ENCODE results near the gene P2RY6. TPM values are rescaled to one million over a fixed set of nuclear protein-coding genes. Genes with fewer than 3 reads are reported as not detected.

The P2RY6 gene
- total RNA-seq, 1 experiment from 2014 or later = not detected

GRCh38 chr11:73262851-73263495 is 9.2 kb upstream of the P2RY6 start:
- no peak overlapping the region for H4K8ac ChIP-seq (replicated peaks; ENCODE audit: insufficient read length, low read depth, low read length)
- H3K27ac ChIP-seq (ENCODE audit: insufficient read length, low read depth, low read length) = no peak overlapping the region
- H2BK5ac ChIP-seq (ENCODE audit: insufficient read length, low read length) = no peak overlapping the region
- no peak overlapping the region for H2AK5ac ChIP-seq (ENCODE audit: insufficient read length, low read length)
- WGBS (ENCODE audit: extremely low coverage, insufficient read length, low lambda C conversion rate) = no CpG with 5 or more reads among the region's 5 CpGs
- no peak overlapping the region for H3T11ph ChIP-seq (ENCODE audit: low read length)
- H3K23me2 ChIP-seq (ENCODE audit: insufficient read length, low read depth, low read length, poor library complexity, severe bottlenecking) = no peaks in the 10 kb centered on the region
- H3K23ac ChIP-seq (ENCODE audit: insufficient read length, low read depth, low read length) = no peak overlapping the region
- H2BK12ac ChIP-seq (ENCODE audit: insufficient read length, low read depth, low read length) = no peak overlapping the region
- no peak overlapping the region for H4K91ac ChIP-seq (ENCODE audit: insufficient read length, low read depth, low read length)
- H3K79me2 ChIP-seq (ENCODE audit: insufficient read depth, low read length) = no peaks in the 10 kb centered on the region
- no peak overlapping the region for H3K4ac ChIP-seq (ENCODE audit: low read depth, low read length)
- Mint-ChIP-seq H3K4me1 (peaks cover 0 to 13% of the 10 kb centered on the region in 2 experiments; a peak in 2 of 4 replicates), H3K36me3 (ENCODE audit: insufficient read depth in 1 of 3, low read depth in 3 of 3) (no peaks in the 10 kb centered on the region), H3K27me3 (ENCODE audit: low read depth) (peaks cover 34% of the 10 kb centered on the region), H3K9me3 (no peaks in the 10 kb centered on the region), H3K4me3 (no peak overlapping the region), H3K27ac (no peak overlapping the region)
- H3K9ac ChIP-seq (ENCODE audit: extremely low read depth, insufficient read length, low read length) = no peak overlapping the region
- H3K14ac ChIP-seq (ENCODE audit: insufficient read depth, low read length) = no peak overlapping the region
- H4K5ac ChIP-seq (ENCODE audit: insufficient read length, low read depth, low read length) = no peak overlapping the region
- H3K18ac ChIP-seq (ENCODE audit: insufficient read length, low read depth, low read length) = no peak overlapping the region
- no peak for TF ChIP-seq CTCF (conservative IDR thresholded peaks at IDR 0.05)
- no peaks in the 10 kb centered on the region for H3K4me1 ChIP-seq (ENCODE audit: insufficient read depth, low read length)
- no peak overlapping the region for H2BK20ac ChIP-seq (ENCODE audit: low read depth, low read length, poor library complexity, severe bottlenecking)
- H2BK15ac ChIP-seq (ENCODE audit: low read depth, low read length) = no peak overlapping the region
- H3K9me3 ChIP-seq (ENCODE audit: control insufficient read depth, low read depth, low read length) = no peaks in the 10 kb centered on the region
- no peak overlapping the region for H3K4me2 ChIP-seq (ENCODE audit: insufficient read depth, insufficient read length, low read length)
- H2AFZ ChIP-seq (ENCODE audit: low read length) = no peak overlapping the region
- H3K27me3 ChIP-seq (ENCODE audit: insufficient read depth, low read length) = peaks cover 4% of the 10 kb centered on the region
- H3K56ac ChIP-seq (ENCODE audit: insufficient read length, low read depth, low read length) = no peak overlapping the region
- H2BK120ac ChIP-seq (ENCODE audit: low read depth, low read length, poor library complexity, severe bottlenecking) = no peak overlapping the region
- H3K79me1 ChIP-seq (ENCODE audit: insufficient read depth, low read depth, low read length, poor library complexity, severe bottlenecking) = no peaks in the 10 kb centered on the region
- peaks cover 2% of the 10 kb centered on the region for H4K20me1 ChIP-seq (ENCODE audit: control insufficient read depth, insufficient read depth, insufficient read length)
- peak; percentile 14 for DNase-seq

All from H9 (cell line).